Measurements from ENCODE around the gene MBNL1.
A peak's percentile ranks its signal among the peaks of the same experiment; 100 is the strongest.

Gene MBNL1

DNA sequence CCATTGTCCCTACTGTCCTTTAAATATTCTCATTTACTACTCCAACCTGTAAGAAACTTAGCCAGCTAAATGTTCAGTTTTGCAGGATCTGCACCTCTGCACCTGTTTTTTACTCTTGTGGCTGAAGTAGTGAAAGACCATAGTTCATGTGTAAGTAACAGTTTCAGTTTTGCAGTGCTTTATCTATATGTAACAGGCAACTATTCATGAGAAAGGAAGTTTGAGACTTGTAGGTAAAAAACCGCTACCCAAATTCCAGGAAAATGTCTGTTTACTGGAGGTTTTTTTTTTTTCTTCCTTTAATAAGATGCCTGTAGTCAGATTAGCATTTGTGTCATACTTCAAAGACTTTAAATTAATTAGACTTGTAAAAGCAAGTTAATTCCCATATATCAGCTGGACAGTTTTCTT, 25.4 kb upstream of the MBNL1 start:
- H3K27me3 Mint-ChIP-seq: no peaks in the 10 kb centered on the region
- peaks cover 47% of the 10 kb centered on the region for H3K4me1 Mint-ChIP-seq
- ATAC-seq: peak; percentile 77
- no peaks in the 10 kb centered on the region for H3K9me3 Mint-ChIP-seq
- H3K27ac Mint-ChIP-seq: peak overlapping the region; percentile 72
- peak overlapping the region; percentile 93 for H3K4me3 Mint-ChIP-seq
- no peaks in the 10 kb centered on the region for H3K36me3 Mint-ChIP-seq

DNA sequence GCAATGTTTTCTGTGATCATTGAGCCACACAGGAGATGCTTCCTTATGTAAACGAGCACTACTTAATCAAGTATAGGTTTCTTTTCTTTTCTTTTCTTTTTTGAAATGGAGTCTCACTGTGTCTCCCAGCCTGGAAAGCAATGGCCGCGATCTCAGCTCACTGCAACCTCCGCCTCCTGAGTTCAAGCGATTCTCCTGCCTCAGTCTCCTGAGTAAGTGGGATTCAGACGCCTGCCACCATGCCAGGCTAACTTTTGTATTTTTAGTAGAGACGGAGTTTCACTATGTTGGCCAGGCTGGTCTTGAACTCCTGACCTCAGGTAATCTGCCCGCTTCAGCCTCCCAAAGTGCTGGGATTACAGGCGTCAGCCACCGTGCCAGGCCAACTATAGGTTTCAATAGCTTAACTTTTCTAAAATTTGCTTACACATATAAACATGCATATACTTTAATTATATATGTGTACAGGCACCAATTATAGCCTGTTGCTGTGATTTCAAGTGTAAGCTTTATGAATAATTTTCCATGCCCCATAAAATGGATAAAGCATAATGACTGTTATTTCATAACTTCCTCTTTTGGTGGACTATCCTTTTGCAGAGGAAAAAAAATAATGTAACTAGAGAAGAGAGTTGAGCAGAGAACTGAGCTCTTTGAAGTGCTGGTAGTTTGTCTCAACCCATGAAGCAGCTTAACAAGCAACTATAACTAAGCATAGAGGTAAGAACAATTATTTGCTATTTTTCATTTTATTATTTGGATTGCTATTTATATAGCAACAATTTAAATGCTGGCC, 24.8 kb upstream of the MBNL1 start:
- H3K27me3 Mint-ChIP-seq: no peaks in the 10 kb centered on the region
- no peaks in the 10 kb centered on the region for H3K9me3 Mint-ChIP-seq
- ATAC-seq: peak; percentile 79
- H3K4me3 Mint-ChIP-seq: peak overlapping the region; percentile 93
- H3K36me3 Mint-ChIP-seq: no peaks in the 10 kb centered on the region
- H3K4me1 Mint-ChIP-seq: peaks cover 46% of the 10 kb centered on the region
- H3K27ac Mint-ChIP-seq: peak overlapping the region; percentile 72

DNA sequence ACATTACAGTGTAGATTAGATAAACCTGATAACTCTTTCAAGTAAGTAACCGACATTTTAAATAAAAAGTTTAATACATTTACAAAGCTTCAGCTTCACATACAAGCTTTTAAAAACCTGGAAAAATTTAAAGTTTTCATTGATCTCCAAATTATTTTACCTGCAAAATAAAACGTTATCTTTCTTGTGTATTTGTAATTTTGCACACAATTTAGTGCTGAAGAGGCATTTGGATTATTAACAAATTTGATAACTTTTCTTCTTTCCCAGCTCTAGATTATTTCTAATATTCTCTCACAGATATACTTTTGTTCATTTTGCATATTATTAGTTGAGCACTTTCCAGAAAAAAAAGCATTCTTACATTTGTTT, 24.2 kb upstream of the MBNL1 start:
- Mint-ChIP-seq H3K36me3 (no peaks in the 10 kb centered on the region), H3K9me3 (no peaks in the 10 kb centered on the region), H3K4me1 (peaks cover 46% of the 10 kb centered on the region), H3K4me3 (peak overlapping the region; percentile 93), H3K27me3 (no peaks in the 10 kb centered on the region), H3K27ac (peak overlapping the region; percentile 72)
- no peak for ATAC-seq

GRCh38 chr3:152245498-152246170, 23.1 kb upstream of the MBNL1 start:
- ATAC-seq: no peak
- H3K4me3 Mint-ChIP-seq: peak overlapping the region; percentile 75

GRCh38 chr3:152251916-152252315, 16.8 kb upstream of the MBNL1 start:
- H3K4me1 Mint-ChIP-seq: peaks cover 55% of the 10 kb centered on the region
- ATAC-seq: no peak
- no peaks in the 10 kb centered on the region for H3K27me3 Mint-ChIP-seq
- no peaks in the 10 kb centered on the region for H3K36me3 Mint-ChIP-seq
- H3K27ac Mint-ChIP-seq: peak overlapping the region; percentile 68
- no peaks in the 10 kb centered on the region for H3K9me3 Mint-ChIP-seq
- H3K4me3 Mint-ChIP-seq: no peak overlapping the region

More at GRCh38 chr3:152245498-152246170, 23.1 kb upstream of the MBNL1 start:
- Mint-ChIP-seq H3K27ac (peak overlapping the region; percentile 74), H3K9me3 (no peaks in the 10 kb centered on the region), H3K4me1 (peaks cover 35% of the 10 kb centered on the region), H3K36me3 (no peaks in the 10 kb centered on the region), H3K27me3 (no peaks in the 10 kb centered on the region)

GRCh38 chr3:152252755-152253154, 16.0 kb upstream of the MBNL1 start:
- Mint-ChIP-seq H3K27ac (peak overlapping the region; percentile 68), H3K4me3 (peak overlapping the region; percentile 13), H3K9me3 (no peaks in the 10 kb centered on the region), H3K4me1 (peaks cover 63% of the 10 kb centered on the region), H3K27me3 (no peaks in the 10 kb centered on the region), H3K36me3 (no peaks in the 10 kb centered on the region)
- ATAC-seq: no peak

- Mint-ChIP-seq H3K9me3 (no peaks in the 10 kb centered on the region), H3K27ac (peak overlapping the region; percentile 68), H3K4me1 (peaks cover 66% of the 10 kb centered on the region), H3K36me3 (no peaks in the 10 kb centered on the region), H3K27me3 (no peaks in the 10 kb centered on the region), H3K4me3 (peak overlapping the region; percentile 11)
- no peak for ATAC-seq
Measured at GRCh38 chr3:152253514-152253913, 15.2 kb upstream of the MBNL1 start.

GRCh38 chr3:152254041-152254440, 14.7 kb upstream of the MBNL1 start:
- peak overlapping the region; percentile 68 for H3K27ac Mint-ChIP-seq
- peak; percentile 84 for ATAC-seq
- no peaks in the 10 kb centered on the region for H3K36me3 Mint-ChIP-seq

DNA sequence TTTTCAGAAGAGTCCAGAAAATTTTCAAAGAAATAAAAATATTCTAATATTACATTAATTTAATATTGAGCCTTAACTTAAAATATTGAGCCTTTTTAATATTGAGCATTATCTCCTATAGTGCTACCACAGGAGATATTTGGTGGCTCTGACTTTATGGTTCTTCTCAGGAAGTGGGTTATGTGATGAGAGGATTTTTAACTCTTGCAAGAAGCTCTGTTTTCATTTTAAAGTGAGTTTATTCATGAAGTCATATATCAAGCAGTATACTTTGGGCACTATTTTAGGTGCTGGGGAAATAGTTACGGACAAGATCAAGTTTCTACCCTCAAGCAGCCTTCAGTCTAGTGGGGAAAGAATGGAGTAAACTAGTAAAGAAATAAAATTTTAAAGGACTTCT, 13.4 kb upstream of the MBNL1 start:
- no peak for ATAC-seq
- no peaks in the 10 kb centered on the region for H3K27me3 Mint-ChIP-seq

More at GRCh38 chr3:152254041-152254440, 14.7 kb upstream of the MBNL1 start:
- no peaks in the 10 kb centered on the region for H3K9me3 Mint-ChIP-seq
- H3K4me1 Mint-ChIP-seq: peaks cover 71% of the 10 kb centered on the region
- H3K27me3 Mint-ChIP-seq: no peaks in the 10 kb centered on the region
- H3K4me3 Mint-ChIP-seq: peak overlapping the region; percentile 50

GRCh38 chr3:152256851-152257562, 11.7 kb upstream of the MBNL1 start:
- peak overlapping the region; percentile 43 for H3K4me3 Mint-ChIP-seq
- ATAC-seq: no peak
- H3K27ac Mint-ChIP-seq: peak overlapping the region; percentile 79
- no peaks in the 10 kb centered on the region for H3K27me3 Mint-ChIP-seq
- H3K36me3 Mint-ChIP-seq: peaks cover 2% of the 10 kb centered on the region
- no peaks in the 10 kb centered on the region for H3K9me3 Mint-ChIP-seq
- peaks cover 69% of the 10 kb centered on the region for H3K4me1 Mint-ChIP-seq

More for the DNA sequence above, 13.4 kb upstream of the MBNL1 start:
- Mint-ChIP-seq H3K4me1 (peaks cover 77% of the 10 kb centered on the region), H3K27ac (peak overlapping the region; percentile 20), H3K4me3 (no peak overlapping the region), H3K9me3 (no peaks in the 10 kb centered on the region), H3K36me3 (no peaks in the 10 kb centered on the region)

- H3K36me3 Mint-ChIP-seq: peaks cover 4% of the 10 kb centered on the region
- peak; percentile 86 for ATAC-seq
- H3K27me3 Mint-ChIP-seq: no peaks in the 10 kb centered on the region
- peak overlapping the region; percentile 43 for H3K4me3 Mint-ChIP-seq
- H3K27ac Mint-ChIP-seq: peak overlapping the region; percentile 79
- no peaks in the 10 kb centered on the region for H3K9me3 Mint-ChIP-seq
- peaks cover 65% of the 10 kb centered on the region for H3K4me1 Mint-ChIP-seq
Measured at GRCh38 chr3:152257563-152258035, 11.1 kb upstream of the MBNL1 start.

GRCh38 chr3:152258448-152259393, 10.0 kb upstream of the MBNL1 start:
- Mint-ChIP-seq H3K4me1 (peaks cover 58% of the 10 kb centered on the region), H3K4me3 (no peak overlapping the region), H3K27me3 (no peaks in the 10 kb centered on the region), H3K27ac (peak overlapping the region; percentile 69), H3K36me3 (peaks cover 4% of the 10 kb centered on the region), H3K9me3 (no peaks in the 10 kb centered on the region)
- ATAC-seq: no peak

DNA sequence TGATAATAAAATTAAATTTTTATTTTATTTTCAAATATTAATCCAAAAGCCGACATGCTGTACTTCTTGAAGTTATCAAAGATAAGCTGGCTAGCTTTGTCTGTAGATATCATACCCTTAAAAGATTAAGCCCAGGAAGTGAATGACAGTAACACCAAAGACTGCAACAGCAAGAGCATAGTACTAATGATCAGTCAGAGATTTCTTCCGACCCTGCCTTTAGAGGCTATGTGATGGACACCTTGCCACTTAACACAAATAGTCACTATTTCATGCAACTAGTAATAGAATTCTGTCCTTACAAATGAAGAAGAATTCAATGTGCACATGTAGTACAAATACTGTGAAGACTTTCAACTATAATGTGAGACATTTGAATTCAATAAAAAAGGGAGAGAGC, 9.3 kb upstream of the MBNL1 start:
- no peak overlapping the region for H3K4me3 Mint-ChIP-seq
- no peak overlapping the region for H3K27ac Mint-ChIP-seq
- ATAC-seq: no peak
- H3K9me3 Mint-ChIP-seq: no peaks in the 10 kb centered on the region
- H3K27me3 Mint-ChIP-seq: no peaks in the 10 kb centered on the region
- peaks cover 58% of the 10 kb centered on the region for H3K4me1 Mint-ChIP-seq
- H3K36me3 Mint-ChIP-seq: peaks cover 11% of the 10 kb centered on the region

- H3K9me3 Mint-ChIP-seq: no peaks in the 10 kb centered on the region
- no peaks in the 10 kb centered on the region for H3K27me3 Mint-ChIP-seq
- H3K4me3 Mint-ChIP-seq: no peak overlapping the region
- peaks cover 53% of the 10 kb centered on the region for H3K4me1 Mint-ChIP-seq
- H3K27ac Mint-ChIP-seq: no peak overlapping the region
- H3K36me3 Mint-ChIP-seq: peaks cover 11% of the 10 kb centered on the region
- ATAC-seq: no peak
Measured at GRCh38 chr3:152260026-152260425, 8.7 kb upstream of the MBNL1 start.
